ENCODE measurements around the gene WDR64.

WDR64 gene

GRCh38 chr1:241829468-241829867, 177.4 kb downstream of the WDR64 start:
- no peak overlapping the region for H3K4me3 ChIP-seq (ENCODE audit: low read length)

GRCh38 chr1:241834733-241835377, 182.8 kb downstream of the WDR64 start:
- peak; percentile 89 for TF ChIP-seq CTCF (conservative IDR thresholded peaks at IDR 0.05; ENCODE audit: low read length)
- H3K4me3 ChIP-seq (ENCODE audit: low read length): no peak overlapping the region
- DNase-seq (ENCODE audit: low read depth): peak; percentile 66

More at GRCh38 chr1:241829468-241829867, 177.4 kb downstream of the WDR64 start:
- no peak for TF ChIP-seq CTCF (conservative IDR thresholded peaks at IDR 0.05; ENCODE audit: low read length)
- DNase-seq (ENCODE audit: low read depth): no peak

DNA sequence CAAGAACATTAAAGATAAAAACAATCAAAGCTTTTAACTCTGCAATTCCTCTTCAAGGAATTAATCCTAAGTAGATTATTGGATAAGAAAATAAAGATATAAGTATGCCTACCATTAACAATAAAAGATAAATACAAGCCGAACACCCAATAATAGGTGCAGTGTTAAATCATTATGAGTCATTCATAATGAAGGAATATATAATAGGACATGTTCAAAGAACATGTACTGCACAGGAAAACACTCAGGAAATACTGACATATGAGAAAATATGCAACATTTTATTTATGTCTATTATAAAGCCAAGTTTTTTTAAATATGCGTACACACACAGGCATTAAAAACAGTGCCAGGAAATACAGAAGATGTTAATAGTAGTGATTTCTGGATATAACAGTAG, 184.9 kb downstream of the WDR64 start:
- TF ChIP-seq CTCF (conservative IDR thresholded peaks at IDR 0.05; ENCODE audit: low read length): no peak
- H3K4me3 ChIP-seq (ENCODE audit: low read length): no peak overlapping the region
- DNase-seq (ENCODE audit: low read depth): no peak

GRCh38 chr1:241837416-241837815, 185.3 kb downstream of the WDR64 start:
- no peak for TF ChIP-seq CTCF (conservative IDR thresholded peaks at IDR 0.05; ENCODE audit: low read length)
- DNase-seq (ENCODE audit: low read depth): no peak
- no peak overlapping the region for H3K4me3 ChIP-seq (ENCODE audit: low read length)

DNA sequence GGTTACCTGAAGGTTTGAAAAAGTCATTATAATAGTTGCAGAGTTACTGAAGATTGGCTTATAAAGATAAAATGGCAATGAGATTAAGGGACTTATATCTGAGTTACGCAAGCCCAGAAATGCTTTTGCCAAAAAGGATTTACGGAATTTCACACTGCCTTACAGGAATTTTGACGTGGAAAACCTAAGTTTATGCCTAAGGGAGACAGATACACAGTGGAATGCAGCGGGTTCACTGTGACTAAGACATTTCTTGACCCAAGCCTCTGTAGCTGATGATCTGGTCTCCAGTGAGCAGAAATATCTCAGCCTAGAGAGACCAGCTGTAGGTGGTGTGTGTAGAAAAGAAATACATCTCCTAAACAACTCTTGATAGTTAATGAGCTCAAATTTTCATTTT, 185.8 kb downstream of the WDR64 start:
- H3K4me3 ChIP-seq (ENCODE audit: low read length): no peak overlapping the region
- peak; percentile 80 for DNase-seq (ENCODE audit: low read depth)
- no peak for TF ChIP-seq CTCF (conservative IDR thresholded peaks at IDR 0.05; ENCODE audit: low read length)

GRCh38 chr1:241838897-241839296, 186.8 kb downstream of the WDR64 start:
- DNase-seq (ENCODE audit: low read depth): no peak
- no peak overlapping the region for H3K4me3 ChIP-seq (ENCODE audit: low read length)
- no peak for TF ChIP-seq CTCF (conservative IDR thresholded peaks at IDR 0.05; ENCODE audit: low read length)

DNA sequence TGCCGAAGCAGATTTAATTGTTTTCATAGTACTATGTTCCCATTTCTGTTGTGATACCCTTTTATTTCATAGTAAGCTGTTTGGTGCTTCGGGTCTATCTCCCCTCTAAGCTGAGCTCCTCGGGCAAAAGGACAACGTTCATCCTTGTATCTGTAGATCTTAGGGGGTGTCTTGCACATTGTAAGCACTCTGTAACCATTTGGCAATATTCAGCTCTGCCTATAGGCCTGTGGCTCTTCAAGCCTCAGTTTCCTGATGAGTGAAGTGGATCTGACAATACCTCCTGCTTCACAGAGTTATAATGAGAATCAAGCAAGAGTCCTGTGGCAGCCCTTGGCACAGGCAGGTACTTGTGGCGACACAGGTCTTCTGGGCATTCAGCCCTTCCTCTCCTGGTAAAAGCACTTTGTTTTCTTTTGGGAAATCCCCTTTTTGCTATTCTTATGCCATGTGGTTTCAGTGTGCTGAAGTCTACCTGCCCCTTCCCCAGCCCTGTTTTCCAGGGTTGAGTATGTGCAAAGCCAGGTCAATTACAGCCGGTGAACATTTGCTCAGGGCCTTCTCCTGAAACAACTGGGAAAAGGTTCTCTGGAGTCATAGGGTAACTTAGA, 187.4 kb downstream of the WDR64 start:
- TF ChIP-seq CTCF (conservative IDR thresholded peaks at IDR 0.05; ENCODE audit: low read length): no peak
- H3K4me3 ChIP-seq (ENCODE audit: low read length): no peak overlapping the region
- DNase-seq (ENCODE audit: low read depth): no peak
